A673 (cell line): ENCODE results near the gene ST6GALNAC5. TPM values are rescaled to one million over a fixed set of nuclear protein-coding genes. Genes with fewer than 3 reads are reported as not detected.

Source experiments
- BruUV-seq: library from RNA; stranded (reverse); fragments of 400-500 nt; replicated peaks from 2 replicates; lab custom pipeline; 2021; lab: Mats Ljungman, UMichigan
- CTCF ChIA-PET: fragments of 300-600 bp; sonication (Branson Sonifier 250); formaldehyde crosslinking; loops from one replicate; lab custom pipeline; 2022; ENCODE audit warnings: antibody characterized with exemption; lab: Charles Lee
- POLR2A ChIA-PET: fragments of 300-600 bp; sonication (Branson Sonifier 250); formaldehyde crosslinking; loops from one replicate; lab custom pipeline; 2022; ENCODE audit warnings: antibody characterized with exemption; ENCODE audit not compliant: low non-redundant PET; lab: Charles Lee
- DNase-seq: peaks from one replicate; pipeline ENCODE4 v3.0.0-alpha.2; 2015; ENCODE audit warnings: low spot score
- H3K27ac ChIP-seq: fragments of 200-600 bp; sonication (generic); 2 replicates; pipeline ENCODE4 v1.5.1; 2016; ENCODE audit warnings: mixed run types, low read depth, mild to moderate bottlenecking, mixed read lengths, antibody characterized with exemption, low read length; ENCODE audit not compliant: poor library complexity, severe bottlenecking
- H3K27me3 ChIP-seq: fragments of 200-600 bp; sonication (generic); replicated peaks from 2 replicates; pipeline ENCODE4 v1.6.1; 2017; ENCODE audit warnings: mixed run types, low read depth, mild to moderate bottlenecking, mixed read lengths, antibody characterized with exemption, low read length; ENCODE audit not compliant: insufficient read depth, poor library complexity
- H3K36me3 ChIP-seq: fragments of 200-600 bp; sonication (generic); 2 replicates; pipeline ENCODE4 v1.6.1; 2016; ENCODE audit warnings: mixed run types, mild to moderate bottlenecking, mixed read lengths, antibody characterized with exemption, low read length; ENCODE audit not compliant: insufficient read depth, poor library complexity, severe bottlenecking
- H3K4me1 ChIP-seq: fragments of 200-600 bp; sonication (generic); 2 replicates; pipeline ENCODE4 v1.6.1; 2017; ENCODE audit warnings: mixed run types, mild to moderate bottlenecking, mixed read lengths, antibody characterized with exemption, low read length; ENCODE audit not compliant: insufficient read depth, poor library complexity, severe bottlenecking
- H3K4me3 ChIP-seq: fragments of 200-600 bp; sonication (generic); 2 replicates; pipeline ENCODE4 v1.5.1; 2016; ENCODE audit warnings: low read depth, mixed run types, mild to moderate bottlenecking, mixed read lengths, low read length; ENCODE audit not compliant: poor library complexity, severe bottlenecking
- H3K9me3 ChIP-seq: fragments of 200-600 bp; sonication (generic); 2 replicates; pipeline ENCODE4 v1.6.1; 2016; ENCODE audit warnings: mixed run types, low read depth, mild to moderate bottlenecking, mixed read lengths, antibody characterized with exemption, low read length; ENCODE audit not compliant: poor library complexity, severe bottlenecking
- EZH2 ChIP-seq: fragments of 200-600 bp; sonication (generic); IDR thresholded peaks from 2 replicates; pipeline ENCODE4 v1.6.1; 2017; ENCODE audit warnings: borderline replicate concordance, low read depth, mild to moderate bottlenecking, mixed read lengths, antibody characterized with exemption, low read length; ENCODE audit not compliant: poor library complexity, severe bottlenecking
- intact Hi-C: fragments of 100-400 bp; cut with micrococcal nuclease; formaldehyde crosslinking; loops from one replicate; pipeline ENCODE4 v1.10.0; 2022; ENCODE audit not compliant: unreplicated experiment
- total RNA-seq: library from RNA; stranded (reverse); gene quantifications from 2 replicates; pipeline ENCODE4 v1.2.3, GENCODE V29; 2021
- TF ChIP-seq, protein P1 (sequence below): fragments of 300-800, 200-600 bp; sonication (generic); conservative IDR thresholded peaks from 2 replicates; pipeline ENCODE4 v1.5.1; 2017; ENCODE audit warnings: low read depth, mild to moderate bottlenecking, antibody characterized with exemption, low read length, moderate library complexity, mixed read lengths

Gene ST6GALNAC5
- total RNA-seq, 1 experiment from 2014 or later = not detected

- TF ChIP-seq, protein P1, sequence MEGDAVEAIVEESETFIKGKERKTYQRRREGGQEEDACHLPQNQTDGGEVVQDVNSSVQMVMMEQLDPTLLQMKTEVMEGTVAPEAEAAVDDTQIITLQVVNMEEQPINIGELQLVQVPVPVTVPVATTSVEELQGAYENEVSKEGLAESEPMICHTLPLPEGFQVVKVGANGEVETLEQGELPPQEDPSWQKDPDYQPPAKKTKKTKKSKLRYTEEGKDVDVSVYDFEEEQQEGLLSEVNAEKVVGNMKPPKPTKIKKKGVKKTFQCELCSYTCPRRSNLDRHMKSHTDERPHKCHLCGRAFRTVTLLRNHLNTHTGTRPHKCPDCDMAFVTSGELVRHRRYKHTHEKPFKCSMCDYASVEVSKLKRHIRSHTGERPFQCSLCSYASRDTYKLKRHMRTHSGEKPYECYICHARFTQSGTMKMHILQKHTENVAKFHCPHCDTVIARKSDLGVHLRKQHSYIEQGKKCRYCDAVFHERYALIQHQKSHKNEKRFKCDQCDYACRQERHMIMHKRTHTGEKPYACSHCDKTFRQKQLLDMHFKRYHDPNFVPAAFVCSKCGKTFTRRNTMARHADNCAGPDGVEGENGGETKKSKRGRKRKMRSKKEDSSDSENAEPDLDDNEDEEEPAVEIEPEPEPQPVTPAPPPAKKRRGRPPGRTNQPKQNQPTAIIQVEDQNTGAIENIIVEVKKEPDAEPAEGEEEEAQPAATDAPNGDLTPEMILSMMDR = no peak
- TF ChIP-seq EZH2 = no peak
- POLR2A ChIA-PET = no interaction called here
- H3K9me3 ChIP-seq = no peaks in the 10 kb centered on the region
Measured at GRCh38 chr1:76862447-76862846, 4.8 kb upstream of the ST6GALNAC5 start.

DNA sequence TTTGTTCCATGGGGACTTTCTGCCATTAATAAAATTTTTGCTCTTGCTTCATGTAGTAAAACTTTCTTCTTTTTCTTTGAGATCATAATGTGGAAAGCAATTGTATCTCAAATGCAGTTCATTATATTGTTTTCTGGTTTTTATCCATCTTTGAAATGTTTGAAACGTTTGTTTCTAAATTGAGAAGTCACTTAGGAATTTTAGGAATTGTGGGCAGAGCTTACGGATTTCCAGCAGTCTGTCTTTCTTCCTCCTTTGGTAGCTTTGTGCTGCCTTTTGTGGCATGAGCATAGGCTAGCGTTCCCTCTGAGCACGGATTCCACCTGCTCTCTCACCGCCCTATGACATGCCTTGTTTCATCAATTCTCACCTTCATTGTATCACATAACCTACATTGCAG lies 2.9 kb upstream of the ST6GALNAC5 start:
- CTCF ChIA-PET = no interaction called here
- TF ChIP-seq EZH2 = no peak
- TF ChIP-seq, protein P1 = no peak
- intact Hi-C loops = loop anchor here (10.0 kb wide), 1 partner anchor 530 kb away; no protein-coding TSS in a partner anchor
- no peaks in the 10 kb centered on the region for H3K36me3 ChIP-seq
- peaks cover 74% of the 10 kb centered on the region for H3K27me3 ChIP-seq
- BruUV-seq = no TSS peak
- DNase-seq = no peak
- POLR2A ChIA-PET = no interaction called here
- peaks cover 6% of the 10 kb centered on the region for H3K4me1 ChIP-seq
- no peak overlapping the region for H3K4me3 ChIP-seq
- H3K27ac ChIP-seq = no peak overlapping the region
- no peaks in the 10 kb centered on the region for H3K9me3 ChIP-seq

More at GRCh38 chr1:76862447-76862846, 4.8 kb upstream of the ST6GALNAC5 start:
- Histone ChIP-seq H3K4me1 (peaks cover 5% of the 10 kb centered on the region), H3K27me3 (peaks cover 71% of the 10 kb centered on the region), H3K4me3 (no peak overlapping the region), H3K36me3 (no peaks in the 10 kb centered on the region), H3K27ac (no peak overlapping the region)
- no TSS peak for BruUV-seq
- CTCF ChIA-PET = no interaction called here
- intact Hi-C loops = loop anchor here (10.0 kb wide), 1 partner anchor 528 kb away; no protein-coding TSS in a partner anchor
- no peak for DNase-seq

GRCh38 chr1:76865696-76866286 lies 1.5 kb upstream of the ST6GALNAC5 start:
- intact Hi-C loops = loop anchor here (10.0 kb wide), 1 partner anchor 531 kb away; no protein-coding TSS in a partner anchor

More at GRCh38 chr1:76865696-76866286, 1.5 kb upstream of the ST6GALNAC5 start:
- TF ChIP-seq, protein P1 = no peak
- TF ChIP-seq EZH2 = no peak
- no peak overlapping the region for H3K27ac ChIP-seq
- H3K4me1 ChIP-seq = peaks cover 6% of the 10 kb centered on the region
- H3K36me3 ChIP-seq = no peaks in the 10 kb centered on the region
- H3K27me3 ChIP-seq = peaks cover 85% of the 10 kb centered on the region
- H3K4me3 ChIP-seq = no peak overlapping the region
- ChIA-PET POLR2A (no interaction called here), CTCF (no interaction called here)
- no TSS peak for BruUV-seq
- DNase-seq = no peak
- no peaks in the 10 kb centered on the region for H3K9me3 ChIP-seq
